ENCODE measurements around the gene PRDM7. TPM values are rescaled to one million over a fixed set of nuclear protein-coding genes. Genes with fewer than 3 reads are reported as not detected.

The PRDM7 gene
- polyA plus RNA-seq, 2 of the 4 experiments (the other 2 are of a cell fraction) = not detected

- peak in 1 of 2 experiments; percentile 13; a peak in 3 of 6 replicates for ATAC-seq
- peak overlapping the region; percentile 88 to 98 for H3K27ac ChIP-seq
- peak overlapping the region; percentile 76 for H3K4me3 ChIP-seq
- WGBS (ENCODE audit: missing lambda C conversion rate) = 16% methylated on average over 7 of the region's 7 CpGs
- FAIRE-seq = no peak
- DNase-seq (ENCODE audit: low read depth in 1 of 2, low spot score in 1 of 2) = no peak
- H3K9me3 ChIP-seq = no peaks in the 10 kb centered on the region
- ChIA-PET POLR2A (interaction anchor here (1.4 kb wide), 1 partner anchor 24 kb away, joined by 3 read pairs; no protein-coding TSS in a partner anchor), CTCF (interaction anchor here (1.2 to 4.4 kb wide), 4 partner anchors 10 to 59 kb away, joined by 3 to 15 read pairs (median 4); no protein-coding TSS in a partner anchor)
- peak overlapping the region; percentile 90 for H3K4me2 ChIP-seq
- H3K4me1 ChIP-seq = peaks cover 31% of the 10 kb centered on the region
- TF ChIP-seq POLR2A (IDR thresholded peaks at IDR 0.05; ENCODE audit: low read length) (no peak), HEYL (CRISPR knock-in tag; IDR thresholded peaks at IDR 0.05) (no peak), NPAS2 (CRISPR knock-in tag; IDR thresholded peaks at IDR 0.05; ENCODE audit: borderline replicate concordance) (no peak), MAX (IDR thresholded peaks at IDR 0.05) (no peak), NFE2L2 (conservative IDR thresholded peaks at IDR 0.05; ENCODE audit: low read length) (no peak), HOXA7 (CRISPR knock-in tag; IDR thresholded peaks at IDR 0.05) (no peak), EHF (CRISPR knock-in tag; IDR thresholded peaks at IDR 0.05) (no peak), POLR2AphosphoS2 (conservative IDR thresholded peaks at IDR 0.05; ENCODE audit: low read length) (no peak), CHD2 (IDR thresholded peaks at IDR 0.05; ENCODE audit: low read length, partially characterized antibody) (no peak), SREBF2 (IDR thresholded peaks at IDR 0.05) (no peak), HDAC2 (IDR thresholded peaks at IDR 0.05) (no peak), ATOH8 (CRISPR knock-in tag; IDR thresholded peaks at IDR 0.05; ENCODE audit: low read depth) (no peak)
These were observed 54.1 kb downstream of the PRDM7 start for GRCh38 chr16:90023078-90023447.

DNA sequence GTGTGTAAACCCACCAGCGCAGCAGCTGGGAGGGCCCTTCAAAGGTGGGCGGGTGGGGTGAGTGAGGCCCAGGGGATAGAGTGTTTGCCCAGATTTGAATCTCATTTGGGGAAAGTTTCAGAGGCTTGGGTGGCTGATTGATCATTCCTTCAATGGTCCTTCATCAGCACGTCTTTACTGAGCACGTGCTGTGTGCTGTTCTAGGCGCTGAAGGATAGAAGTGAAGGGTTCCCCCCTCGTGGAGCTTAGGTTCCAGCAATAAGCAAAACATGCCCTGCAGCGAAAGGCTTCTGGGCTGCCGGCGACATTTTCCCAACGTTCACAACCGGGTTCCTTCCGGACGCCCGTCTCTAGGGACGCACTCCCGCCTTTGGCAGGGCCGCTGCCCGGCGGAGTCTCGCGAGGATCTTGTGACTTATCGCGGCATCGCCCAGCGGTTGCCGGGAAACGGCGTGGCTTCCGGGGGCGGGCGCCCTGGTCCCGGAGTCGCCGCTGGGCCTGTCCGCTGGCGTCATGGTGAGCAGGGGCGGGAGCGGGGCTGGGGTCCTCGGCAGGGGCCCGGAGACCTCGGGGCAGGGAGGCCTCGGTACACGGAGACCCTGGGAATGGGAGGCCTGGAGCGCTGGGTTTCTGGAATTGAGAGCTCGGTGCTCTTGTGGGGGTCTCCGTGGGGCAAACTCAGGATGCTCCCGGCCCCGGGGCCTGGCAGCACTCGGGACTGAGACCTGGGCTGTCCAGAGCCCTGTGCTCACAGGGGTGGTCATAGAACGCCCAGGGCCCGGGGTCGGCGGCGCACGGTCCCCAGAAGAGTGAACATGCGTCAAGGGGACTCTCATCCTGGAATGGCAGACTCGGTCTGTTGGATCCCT is 54.7 kb downstream of the PRDM7 start:
- Histone ChIP-seq H3K27ac (peak overlapping the region; percentile 88 to 98), H3K4me1 (peaks cover 34% of the 10 kb centered on the region), H3K4me3 (peak overlapping the region; percentile 76), H3K9me3 (no peaks in the 10 kb centered on the region), H3K4me2 (peak overlapping the region; percentile 90)
- POLR2A ChIA-PET = interaction anchor here (1.4 to 2.5 kb wide), 2 partner anchors 24 to 100 kb away, joined by 3 to 17 read pairs; partner anchors contain the start of gene TUBB3
- ATAC-seq (peak; percentile 69 to 87), DNase-seq (ENCODE audit: low read depth in 1 of 2, low spot score in 1 of 2) (peak; percentile 90 to 91), FAIRE-seq (no peak)
- CTCF ChIA-PET = interaction anchor here (0.7 to 4.4 kb wide), 7 partner anchors 8 to 59 kb away, joined by 3 to 15 read pairs (median 3); no protein-coding TSS in a partner anchor
- WGBS (ENCODE audit: missing lambda C conversion rate) = 14% methylated on average over 20 of the region's 57 CpGs
- peak; percentile 90; the same call in 1 of the 2 replicates for TF ChIP-seq HOXB13 (CRISPR knock-in tag; IDR thresholded peaks at IDR 0.05; ENCODE audit: low read depth)
- TF ChIP-seq HOXA7 (CRISPR knock-in tag; IDR thresholded peaks at IDR 0.05) = peak; percentile 17; the same call in 1 of the 2 replicates
- no peak for TF ChIP-seq HEYL (CRISPR knock-in tag; IDR thresholded peaks at IDR 0.05)
- no peak for TF ChIP-seq EP300 (IDR thresholded peaks at IDR 0.05)
- no peak for TF ChIP-seq MYC (IDR thresholded peaks at IDR 0.05; ENCODE audit: borderline replicate concordance, low read length)
- TF ChIP-seq BHLHE40 (IDR thresholded peaks at IDR 0.05; ENCODE audit: low read depth, low read length) = no peak
- no peak for TF ChIP-seq HDAC2 (IDR thresholded peaks at IDR 0.05)
- no peak for TF ChIP-seq HMGXB4 (CRISPR knock-in tag; IDR thresholded peaks at IDR 0.05; ENCODE audit: borderline replicate concordance)
- no peak for TF ChIP-seq RARB (CRISPR knock-in tag; IDR thresholded peaks at IDR 0.05)
- no peak for TF ChIP-seq ELK1 (IDR thresholded peaks at IDR 0.05; ENCODE audit: low read depth, low read length)
- TF ChIP-seq KDM5A (IDR thresholded peaks at IDR 0.05) = no peak
- no peak for TF ChIP-seq KDM1A (IDR thresholded peaks at IDR 0.05; ENCODE audit: low read depth)
- no peak for TF ChIP-seq ESRRA (IDR thresholded peaks at IDR 0.05; ENCODE audit: borderline replicate concordance, low read length)
- peak; percentile 61; the same call in 1 of the 2 replicates for TF ChIP-seq ZNF302 (CRISPR knock-in tag; IDR thresholded peaks at IDR 0.05)
- TF ChIP-seq PHF8 (IDR thresholded peaks at IDR 0.05; ENCODE audit: borderline replicate concordance, low read depth) = no peak
- no peak for TF ChIP-seq CEBPB (IDR thresholded peaks at IDR 0.05)
- TF ChIP-seq FOSB (CRISPR knock-in tag; IDR thresholded peaks at IDR 0.05) = no peak
- TF ChIP-seq USF2 (IDR thresholded peaks at IDR 0.05) = peak; percentile 21; the same call in 1 of the 2 replicates
- TF ChIP-seq NR3C1 (IDR thresholded peaks at IDR 0.05) = no peak
